ENCODE data around the gene CNIH3.

Gene CNIH3

DNA sequence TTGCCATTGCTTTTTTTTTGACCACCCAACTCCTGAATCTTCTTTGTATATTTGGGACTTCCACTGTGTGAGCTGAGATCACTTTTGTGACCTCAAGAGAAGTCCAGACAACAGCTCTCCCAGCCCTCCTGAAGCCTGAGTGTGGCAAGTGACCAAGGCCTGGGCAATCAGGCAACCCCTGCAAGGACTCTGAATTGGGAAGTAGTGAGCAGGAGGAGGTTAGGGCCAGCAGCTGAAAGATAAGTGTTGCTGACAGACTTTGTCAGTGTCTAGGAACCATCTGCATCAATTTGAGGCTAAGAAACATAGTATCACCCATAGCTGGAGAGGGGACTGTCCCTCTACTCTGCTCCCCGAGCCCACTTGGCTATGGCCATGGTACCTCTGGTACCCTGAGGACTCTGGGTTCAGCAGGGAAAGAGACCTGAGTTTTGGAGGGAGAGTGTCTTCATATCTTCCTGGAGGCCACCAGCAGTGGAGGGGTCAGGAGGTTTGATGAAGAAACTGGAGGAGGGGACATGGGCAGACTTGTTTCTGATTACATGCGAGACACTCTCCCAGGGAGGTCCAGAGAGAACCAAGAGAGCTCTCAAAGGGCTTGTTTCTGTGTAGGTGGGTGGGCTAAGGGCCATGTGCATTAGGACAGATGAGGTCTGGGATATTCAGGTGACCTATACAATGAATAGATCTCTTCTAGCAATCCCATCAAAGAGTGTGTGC is 166.3 kb downstream of the CNIH3 start:
- no peak for DNase-seq

DNA sequence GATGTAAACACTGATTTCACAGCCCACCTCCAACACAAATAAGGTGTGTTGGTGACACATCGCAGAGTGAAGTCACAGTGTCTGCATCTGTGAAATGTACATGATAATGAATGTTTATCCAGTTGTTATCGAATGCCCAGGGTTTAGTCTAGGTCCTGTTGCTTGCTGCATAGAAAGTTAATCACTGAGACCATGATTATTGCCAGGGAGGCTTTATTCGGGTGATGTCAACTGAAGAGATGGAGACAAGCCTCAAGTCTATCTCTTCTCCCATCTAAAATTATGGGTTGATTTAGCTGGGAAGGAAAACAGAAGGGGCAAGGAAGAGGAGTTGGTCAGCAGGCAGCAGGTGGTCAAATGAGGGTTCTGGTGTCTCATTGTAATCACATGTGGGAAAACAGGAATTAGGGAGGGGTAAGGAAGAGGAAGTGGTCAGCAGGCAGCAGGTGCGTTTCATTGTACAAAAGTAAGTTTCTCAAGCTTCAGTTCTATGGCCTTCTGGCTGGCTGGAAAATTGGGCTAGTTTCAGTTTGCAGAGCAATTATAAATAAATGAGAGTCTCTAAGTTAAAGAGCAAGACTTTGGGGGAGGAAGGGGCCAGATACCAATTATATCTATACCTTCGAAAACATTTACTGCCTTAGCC is 167.0 kb downstream of the CNIH3 start:
- no peak for DNase-seq

- no peak for DNase-seq
These were observed 168.3 kb downstream of the CNIH3 start for GRCh38 chr1:224784265-224785039.

DNA sequence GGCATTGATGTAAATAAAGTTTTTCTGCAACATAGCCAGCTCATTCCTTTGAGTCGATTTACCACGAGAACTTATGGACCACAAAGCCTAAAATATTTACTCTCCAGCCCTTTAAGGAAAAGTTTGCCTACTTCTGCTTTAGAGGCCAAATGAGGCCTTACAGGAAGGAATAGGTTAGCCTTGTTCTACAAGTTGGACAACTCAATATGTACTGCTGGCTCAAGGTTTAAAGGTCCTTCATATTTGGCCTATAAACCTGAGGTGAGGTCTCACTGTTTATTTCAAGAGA is 168.9 kb downstream of the CNIH3 start:
- no peak for DNase-seq

DNA sequence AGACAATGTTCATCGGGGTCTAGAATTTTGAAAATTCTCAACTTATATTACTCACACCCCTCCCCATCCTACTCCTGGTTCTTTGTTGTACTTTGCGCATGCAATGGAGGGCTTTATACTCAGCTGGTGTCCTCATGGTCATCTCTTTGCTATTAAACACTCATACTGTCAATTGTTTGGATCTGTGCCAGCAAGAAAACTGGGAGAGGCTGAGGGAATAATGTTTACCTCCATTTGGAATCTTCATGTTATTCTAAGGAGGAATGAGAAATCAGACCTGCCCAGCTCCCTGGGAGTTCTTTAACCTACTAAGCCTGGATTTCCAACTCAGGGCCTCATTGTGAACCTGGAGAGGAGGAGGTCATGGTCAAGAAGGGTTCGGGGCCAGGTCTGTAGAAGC is 169.5 kb downstream of the CNIH3 start:
- no peak for DNase-seq

GRCh38 chr1:224786533-224787250 is 170.6 kb downstream of the CNIH3 start:
- no peak for DNase-seq

GRCh38 chr1:224789311-224789710 is 173.2 kb downstream of the CNIH3 start:
- no peak for DNase-seq
